Esophagus muscularis mucosa (tissue), 4 donors: ENCODE data around the gene CPS1. TPM values are rescaled to one million over a fixed set of nuclear protein-coding genes. Genes with fewer than 3 reads are reported as not detected.

Experiments used
- DNase-seq: peaks from one replicate; pipeline ENCODE4 v3.0.0-alpha.2; 2017; ENCODE audit errors: extremely low spot score
- H3K27ac ChIP-seq, 4 donors: fragments of 200-600 bp; sonication (generic); replicated peaks in 1 of 4; 1 replicate in 3 of 4; 2 replicates in 1 of 4; pipeline ENCODE4 v1.5.1; 2016 to 2019; ENCODE audit warnings: mild to moderate bottlenecking in 1 of 4
- H3K27me3 ChIP-seq, 4 donors: fragments of 200-600 bp; sonication (generic); one replicate each; pipeline versions ENCODE4 v1.5.1 to v1.6.0; 2016 to 2019
- H3K36me3 ChIP-seq, 4 donors: fragments of 200-600 bp; sonication (generic); one replicate each; pipeline ENCODE4 v1.5.1; 2016 to 2019
- H3K4me1 ChIP-seq, 4 donors: fragments of 200-600 bp; sonication (generic); one replicate each; pipeline ENCODE4 v1.5.1; 2016 to 2019
- H3K4me3 ChIP-seq, 4 donors: fragments of 200-600 bp; sonication (generic); 1 replicate in 2 of 4; 2 replicates in 2 of 4; pipeline ENCODE4 v1.5.1; 2016 to 2019; ENCODE audit warnings: mild to moderate bottlenecking in 4 of 4, moderate library complexity in 1 of 4
- H3K9me3 ChIP-seq, 4 donors: fragments of 200-600 bp; sonication (generic); 1 replicate in 3 of 4; 2 replicates in 1 of 4; pipeline ENCODE4 v1.5.1; 2016 to 2019
- EP300 ChIP-seq: sonication (generic); formaldehyde crosslinking; IDR thresholded peaks from one replicate; pipeline ENCODE4 v1.6.1; 2017; ENCODE audit warnings: antibody characterized with exemption
- POLR2A ChIP-seq: fragments of 450-650 bp; IDR thresholded peaks from one replicate; pipeline ENCODE4 v1.6.1; 2017; ENCODE audit warnings: antibody characterized with exemption, moderate library complexity, mild to moderate bottlenecking, low read depth
- POLR2AphosphoS5 ChIP-seq, 2 donors: sonication (generic); formaldehyde crosslinking; IDR thresholded peaks; one replicate each; pipeline ENCODE4 v1.6.1; 2017; ENCODE audit warnings: antibody characterized with exemption in 2 of 2
- WGBS: methylation state at CpG from one replicate; pipeline ENCODE4 v1.1.5; 2018; 5-methylcytosine and 5-hydroxymethylcytosine counted together
- intact Hi-C: fragments of 100-400 bp; cut with DNase I; formaldehyde crosslinking; loops from one replicate; pipeline ENCODE4 v1.15.1; 2023
- total RNA-seq, 4 donors: library from RNA; depleted of rRNA; stranded (reverse); fragments of >200 nt; gene quantifications; one replicate each; pipeline versions ENCODE4 v1.1.0 to v1.2.1, GENCODE V29; 2016
- TF ChIP-seq, protein P1 (sequence below), 3 experiments: fragments of 200-600 bp in 2 of 3; fragments of 450-650 bp in 1 of 3; sonication (generic) in 2 of 3; IDR thresholded peaks; one replicate each; pipeline ENCODE4 v1.5.1; 2017 to 2019; ENCODE audit warnings: antibody characterized with exemption in 3 of 3, mild to moderate bottlenecking in 2 of 3, moderate library complexity in 1 of 3

Gene CPS1
- total RNA-seq, 4 donors from 2014 or later = 1.0 to 2.4 (median 1.6) TPM

- WGBS = 75% methylated on average over 3 of the region's 3 CpGs
- TF ChIP-seq POLR2A = no peak
- no peak for TF ChIP-seq POLR2AphosphoS5 (IDR thresholded peaks at IDR 0.05)
- TF ChIP-seq, protein P1, sequence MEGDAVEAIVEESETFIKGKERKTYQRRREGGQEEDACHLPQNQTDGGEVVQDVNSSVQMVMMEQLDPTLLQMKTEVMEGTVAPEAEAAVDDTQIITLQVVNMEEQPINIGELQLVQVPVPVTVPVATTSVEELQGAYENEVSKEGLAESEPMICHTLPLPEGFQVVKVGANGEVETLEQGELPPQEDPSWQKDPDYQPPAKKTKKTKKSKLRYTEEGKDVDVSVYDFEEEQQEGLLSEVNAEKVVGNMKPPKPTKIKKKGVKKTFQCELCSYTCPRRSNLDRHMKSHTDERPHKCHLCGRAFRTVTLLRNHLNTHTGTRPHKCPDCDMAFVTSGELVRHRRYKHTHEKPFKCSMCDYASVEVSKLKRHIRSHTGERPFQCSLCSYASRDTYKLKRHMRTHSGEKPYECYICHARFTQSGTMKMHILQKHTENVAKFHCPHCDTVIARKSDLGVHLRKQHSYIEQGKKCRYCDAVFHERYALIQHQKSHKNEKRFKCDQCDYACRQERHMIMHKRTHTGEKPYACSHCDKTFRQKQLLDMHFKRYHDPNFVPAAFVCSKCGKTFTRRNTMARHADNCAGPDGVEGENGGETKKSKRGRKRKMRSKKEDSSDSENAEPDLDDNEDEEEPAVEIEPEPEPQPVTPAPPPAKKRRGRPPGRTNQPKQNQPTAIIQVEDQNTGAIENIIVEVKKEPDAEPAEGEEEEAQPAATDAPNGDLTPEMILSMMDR (IDR thresholded peaks at IDR 0.05) = no peak
- TF ChIP-seq EP300 = no peak
- Histone ChIP-seq H3K27ac (no peak overlapping the region), H3K4me1 (no peaks in the 10 kb centered on the region), H3K9me3 (no peaks in the 10 kb centered on the region), H3K4me3 (no peak overlapping the region), H3K36me3 (no peaks in the 10 kb centered on the region), H3K27me3 (no peaks in the 10 kb centered on the region)
- DNase-seq = no peak
- intact Hi-C loops = no loop called here
Observed at GRCh38 chr2:210620456-210620855, 64.1 kb downstream of the CPS1 start.

- no peak for DNase-seq
- no peaks in the 10 kb centered on the region for H3K27me3 ChIP-seq
- no peaks in the 10 kb centered on the region for H3K4me1 ChIP-seq
- H3K9me3 ChIP-seq = no peaks in the 10 kb centered on the region
- H3K4me3 ChIP-seq = no peak overlapping the region
- H3K36me3 ChIP-seq = no peaks in the 10 kb centered on the region
- WGBS = 69% methylated on average over 4 of the region's 4 CpGs
- H3K27ac ChIP-seq = no peak overlapping the region
- intact Hi-C loops = no loop called here
- TF ChIP-seq, protein P1 (IDR thresholded peaks at IDR 0.05) = no peak
- no peak for TF ChIP-seq EP300
- TF ChIP-seq POLR2A = no peak
- TF ChIP-seq POLR2AphosphoS5 (IDR thresholded peaks at IDR 0.05) = no peak
Observed at GRCh38 chr2:210623506-210623905, 67.1 kb downstream of the CPS1 start.

GRCh38 chr2:210626849-210627248 is 70.5 kb downstream of the CPS1 start:
- whole genome bisulfite sequencing = 45% methylated on average over 4 of the region's 4 CpGs
- Histone ChIP-seq H3K36me3 (no peaks in the 10 kb centered on the region), H3K27ac (no peak overlapping the region), H3K4me3 (no peak overlapping the region), H3K4me1 (no peaks in the 10 kb centered on the region), H3K27me3 (no peaks in the 10 kb centered on the region), H3K9me3 (no peaks in the 10 kb centered on the region)
- intact Hi-C loops = no loop called here
- TF ChIP-seq, protein P1 (IDR thresholded peaks at IDR 0.05) = no peak
- no peak for TF ChIP-seq POLR2A
- no peak for DNase-seq

DNA sequence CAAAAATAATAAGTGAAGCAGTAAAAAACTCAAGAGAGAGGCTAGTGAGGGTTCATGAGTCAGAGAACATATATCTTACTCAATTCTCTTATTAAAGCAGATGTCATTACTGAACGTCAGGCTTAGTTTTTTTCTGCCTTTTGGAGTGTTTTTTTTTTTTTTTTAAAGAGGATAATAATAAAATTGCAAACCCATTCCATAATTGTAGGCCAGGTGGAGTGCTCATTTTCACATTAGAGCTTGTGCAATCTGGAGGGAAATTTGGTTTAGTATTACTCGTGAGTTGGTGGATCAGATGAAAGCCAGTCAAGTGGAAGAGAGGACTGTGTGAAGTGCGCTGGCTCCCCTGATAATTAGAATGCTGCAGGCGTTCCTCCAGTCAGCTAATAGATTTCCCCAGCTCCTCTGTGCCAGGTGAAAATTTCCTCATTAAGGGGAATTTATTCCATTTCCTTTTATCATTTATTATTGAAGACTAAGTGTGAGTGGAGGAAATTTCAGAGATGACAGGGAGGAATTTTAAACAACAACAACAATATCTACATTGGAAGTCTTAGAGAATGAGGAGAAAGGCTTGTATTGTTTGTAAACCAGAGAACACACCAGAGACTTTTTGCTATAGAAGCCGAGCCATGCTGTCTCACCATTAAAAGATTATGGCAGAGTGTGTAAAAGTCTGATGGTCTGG is 74.6 kb downstream of the CPS1 start:
- no peaks in the 10 kb centered on the region for H3K36me3 ChIP-seq
- no peak overlapping the region for H3K4me3 ChIP-seq
- TF ChIP-seq POLR2AphosphoS5 (IDR thresholded peaks at IDR 0.05) (no peak), POLR2A (no peak), EP300 (no peak)
- TF ChIP-seq, protein P1 (IDR thresholded peaks at IDR 0.05) = no peak
- H3K27ac ChIP-seq = no peak overlapping the region
- H3K9me3 ChIP-seq = no peaks in the 10 kb centered on the region
- intact Hi-C loops = no loop called here
- H3K4me1 ChIP-seq = no peaks in the 10 kb centered on the region
- 54% methylated on average over 5 of the region's 5 CpGs for WGBS
- no peak for DNase-seq
- H3K27me3 ChIP-seq = no peaks in the 10 kb centered on the region

GRCh38 chr2:210633699-210634098 is 77.3 kb downstream of the CPS1 start:
- Histone ChIP-seq H3K27ac (no peak overlapping the region), H3K36me3 (no peaks in the 10 kb centered on the region), H3K9me3 (no peaks in the 10 kb centered on the region), H3K4me3 (no peak overlapping the region), H3K4me1 (no peaks in the 10 kb centered on the region), H3K27me3 (no peaks in the 10 kb centered on the region)
- intact Hi-C loops = no loop called here
- 92% methylated on average over 4 of the region's 4 CpGs for WGBS
- no peak for DNase-seq
- TF ChIP-seq EP300 (no peak), POLR2A (no peak), POLR2AphosphoS5 (IDR thresholded peaks at IDR 0.05) (no peak)
- TF ChIP-seq, protein P1 (IDR thresholded peaks at IDR 0.05) = no peak
